GM12801 (cell line): ENCODE results near the gene GPR152.

ENCODE experiments used
- TF ChIP-seq, protein P1 (sequence below): IDR thresholded peaks from one replicate; pipeline ENCODE4 v1.5.1; 2011; ENCODE audit warnings: control low read depth; ENCODE audit not compliant: insufficient read length; ENCODE audit errors: extremely low read depth

GPR152 gene

DNA sequence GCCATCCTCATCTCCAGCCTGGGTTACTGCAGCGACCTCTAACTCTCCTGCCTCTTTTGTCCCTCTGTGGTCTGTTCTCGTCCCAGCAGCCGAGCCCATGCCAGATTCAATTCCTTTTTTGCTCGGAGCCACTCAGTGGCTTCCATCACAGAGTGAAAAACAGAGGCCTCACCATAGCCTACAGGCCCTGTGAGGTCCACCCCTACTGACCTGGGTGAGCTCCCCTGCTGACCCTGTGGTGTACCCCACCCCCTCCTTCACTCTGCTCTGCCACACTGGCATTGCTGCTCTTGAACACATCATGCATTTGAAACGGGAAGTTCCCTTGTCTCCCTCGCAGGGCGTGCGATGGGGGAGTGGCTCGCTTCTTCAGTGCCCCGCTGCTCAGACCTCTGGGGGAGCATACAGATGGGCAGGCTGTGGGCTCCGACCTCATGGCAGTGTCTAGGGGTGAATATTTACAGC, 32.4 kb upstream of the GPR152 start:
- TF ChIP-seq, protein P1, sequence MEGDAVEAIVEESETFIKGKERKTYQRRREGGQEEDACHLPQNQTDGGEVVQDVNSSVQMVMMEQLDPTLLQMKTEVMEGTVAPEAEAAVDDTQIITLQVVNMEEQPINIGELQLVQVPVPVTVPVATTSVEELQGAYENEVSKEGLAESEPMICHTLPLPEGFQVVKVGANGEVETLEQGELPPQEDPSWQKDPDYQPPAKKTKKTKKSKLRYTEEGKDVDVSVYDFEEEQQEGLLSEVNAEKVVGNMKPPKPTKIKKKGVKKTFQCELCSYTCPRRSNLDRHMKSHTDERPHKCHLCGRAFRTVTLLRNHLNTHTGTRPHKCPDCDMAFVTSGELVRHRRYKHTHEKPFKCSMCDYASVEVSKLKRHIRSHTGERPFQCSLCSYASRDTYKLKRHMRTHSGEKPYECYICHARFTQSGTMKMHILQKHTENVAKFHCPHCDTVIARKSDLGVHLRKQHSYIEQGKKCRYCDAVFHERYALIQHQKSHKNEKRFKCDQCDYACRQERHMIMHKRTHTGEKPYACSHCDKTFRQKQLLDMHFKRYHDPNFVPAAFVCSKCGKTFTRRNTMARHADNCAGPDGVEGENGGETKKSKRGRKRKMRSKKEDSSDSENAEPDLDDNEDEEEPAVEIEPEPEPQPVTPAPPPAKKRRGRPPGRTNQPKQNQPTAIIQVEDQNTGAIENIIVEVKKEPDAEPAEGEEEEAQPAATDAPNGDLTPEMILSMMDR = no peak

DNA sequence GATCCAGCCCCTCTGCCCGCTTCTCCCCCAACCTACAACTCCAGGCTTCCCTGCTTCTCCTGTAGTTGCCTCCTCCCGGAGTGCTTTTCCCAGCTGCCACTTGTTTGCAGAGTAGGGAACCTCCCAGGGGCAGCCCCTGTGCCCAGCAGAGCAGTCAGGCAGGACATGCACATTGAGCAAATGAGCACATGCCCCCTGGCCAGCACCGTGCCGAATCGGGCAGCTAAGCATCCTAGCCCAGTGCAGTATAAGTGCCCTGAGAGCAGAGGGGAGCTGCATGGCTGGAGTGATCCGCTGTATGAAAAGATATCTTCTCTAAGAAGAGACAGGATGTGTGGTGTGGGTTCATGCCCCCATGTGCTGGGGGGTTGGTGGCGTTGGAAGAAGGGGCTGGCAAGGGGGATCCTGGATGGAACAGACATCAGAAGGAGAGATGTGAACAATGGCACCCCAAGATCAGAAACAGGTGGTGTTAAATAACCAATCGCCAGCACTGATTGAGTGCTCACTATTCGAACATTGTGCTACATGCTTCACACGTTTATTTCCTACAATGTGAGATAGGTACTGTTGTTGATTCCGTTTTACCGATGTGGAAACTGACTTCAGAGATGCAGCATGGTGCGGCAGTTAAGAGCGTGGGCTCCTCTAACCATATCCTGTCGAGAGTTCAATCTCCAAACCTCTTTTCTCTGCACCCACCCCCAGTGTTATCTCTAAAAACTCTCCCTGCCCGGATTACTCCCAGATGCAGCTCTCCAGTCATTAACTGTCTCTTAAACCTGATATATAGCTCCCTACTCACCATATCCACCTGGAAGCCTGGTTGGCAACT, 31.5 kb upstream of the GPR152 start:
- TF ChIP-seq, protein P1 = no peak

DNA sequence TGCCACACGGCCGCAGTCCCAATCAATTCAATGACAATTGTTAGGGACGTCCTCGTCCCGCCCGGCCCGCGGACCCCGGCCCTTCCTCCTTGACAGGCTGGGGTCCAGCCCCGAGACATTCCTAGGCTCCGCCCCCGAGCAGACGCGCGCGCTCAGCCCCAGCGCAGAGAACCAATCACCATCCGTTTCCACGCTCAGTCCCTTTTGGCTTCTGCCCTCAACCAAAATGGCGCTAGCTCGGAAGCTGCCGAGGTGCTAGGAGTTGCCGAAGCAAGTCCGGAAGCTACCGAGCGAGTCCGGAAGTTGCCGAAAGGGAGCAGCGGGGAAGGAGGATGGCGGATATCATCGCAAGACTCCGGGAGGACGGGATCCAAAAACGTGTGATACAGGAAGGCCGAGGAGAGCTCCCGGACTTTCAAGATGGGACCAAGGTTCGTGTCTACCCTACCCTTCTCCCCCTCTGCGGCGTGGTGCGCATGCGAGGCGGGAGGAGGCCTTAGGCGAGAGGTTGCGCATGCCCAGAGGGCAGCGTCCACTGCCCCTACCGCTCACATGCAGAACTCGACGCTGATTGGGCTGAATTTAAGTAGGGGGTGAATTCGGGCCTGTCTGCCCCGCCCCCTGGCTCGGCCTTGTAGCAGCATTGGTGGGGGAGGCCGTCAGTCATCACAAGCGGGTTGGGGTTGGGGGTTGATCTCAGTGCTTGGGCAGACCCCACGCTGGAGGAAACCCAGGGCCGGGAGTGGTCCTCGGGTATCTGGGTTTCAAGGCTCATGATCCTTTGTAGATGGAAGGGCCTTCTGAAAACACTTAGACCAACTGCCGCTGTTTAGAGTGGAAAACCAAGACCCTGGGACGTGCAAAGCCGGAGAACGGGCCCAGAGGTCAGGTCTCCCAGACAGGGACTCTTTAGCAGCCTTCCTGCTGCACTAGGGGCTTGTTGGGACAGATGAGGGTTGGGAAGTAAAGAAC, 30.6 kb upstream of the GPR152 start, which contains the start of gene AIP:
TSS of gene AIP (plus strand) at position 200 of the 972 bp plus-strand sequence. CDS start at position 333, 133 bp downstream.
- TF ChIP-seq, protein P1 = no peak

DNA sequence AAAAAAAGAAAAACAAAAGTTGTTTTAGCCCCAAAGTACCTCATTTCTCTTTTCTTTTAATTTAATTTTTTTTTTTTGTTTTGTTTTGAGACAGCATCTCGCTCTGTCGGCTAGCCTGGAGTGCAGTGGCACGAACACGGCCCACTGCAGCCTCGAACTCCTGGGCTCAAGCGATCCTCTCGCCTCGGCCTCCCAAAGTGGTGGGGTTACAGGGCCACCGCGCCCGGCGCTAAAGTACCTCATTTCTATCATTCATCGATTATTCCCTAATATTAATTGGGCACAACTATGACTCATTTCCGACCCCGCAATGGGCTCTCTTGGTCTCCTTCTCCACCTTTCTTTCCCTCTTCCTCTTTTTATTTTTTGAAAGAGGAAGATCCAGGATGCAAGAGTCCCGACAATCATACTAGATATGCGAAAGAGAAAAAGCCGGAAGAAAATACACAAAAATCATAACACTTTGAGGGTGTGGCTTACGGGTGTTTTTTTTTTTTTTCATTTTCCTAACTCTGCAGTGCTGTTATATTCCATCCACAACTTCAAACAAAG, 29.8 kb upstream of the GPR152 start:
- TF ChIP-seq, protein P1 = no peak

DNA sequence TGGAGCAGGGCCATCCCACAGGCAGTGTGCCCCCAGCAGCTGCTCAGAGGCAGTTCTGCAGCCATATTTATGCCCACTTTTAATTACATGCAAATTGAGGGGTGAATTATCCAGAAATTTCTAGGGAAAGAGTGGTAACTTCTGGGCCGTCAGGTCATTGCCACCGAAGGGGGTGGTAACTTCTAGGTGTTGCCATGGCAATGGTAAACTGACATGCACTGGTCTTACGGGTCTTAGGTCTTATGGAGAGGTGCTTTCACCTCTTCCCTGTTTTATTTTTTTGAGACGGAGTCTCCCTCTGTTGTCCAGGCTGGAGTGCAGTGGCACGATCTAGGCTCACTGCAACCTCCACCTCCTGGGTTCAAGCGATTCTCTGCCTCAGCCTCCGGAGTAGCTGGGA, 20.4 kb upstream of the GPR152 start:
- TF ChIP-seq, protein P1 = no peak

DNA sequence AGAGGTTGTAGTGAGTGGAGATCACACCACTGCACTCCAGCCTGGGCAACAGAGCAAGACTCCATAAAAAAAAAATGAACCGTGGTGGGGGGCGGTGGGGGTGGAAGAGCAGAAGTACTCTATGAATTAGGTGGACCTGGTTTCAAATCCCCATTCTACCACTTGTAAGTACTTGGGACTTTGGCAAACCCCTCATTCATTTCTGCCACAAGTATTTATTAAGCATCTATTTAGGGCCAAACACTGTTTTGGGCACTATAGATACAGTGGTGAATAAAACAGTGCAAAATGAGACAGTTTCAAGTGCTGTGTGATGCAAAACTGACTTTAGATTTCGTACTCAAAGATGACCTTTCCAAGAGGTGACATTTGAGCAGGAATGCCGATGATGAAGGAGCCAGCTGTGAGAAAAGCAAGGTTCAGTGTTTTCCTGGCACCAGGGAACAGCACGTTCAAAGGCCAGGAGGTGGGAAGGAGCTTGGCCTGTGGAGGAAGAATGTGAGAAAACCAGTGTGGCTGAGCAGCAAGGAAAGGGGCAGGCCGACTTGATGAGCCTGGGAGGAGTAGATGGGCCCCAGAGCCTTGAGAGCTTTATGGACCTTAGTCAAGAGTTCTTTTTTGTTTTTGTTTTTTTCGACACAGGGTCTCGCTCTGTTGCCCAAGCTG, 17.9 kb upstream of the GPR152 start:
- TF ChIP-seq, protein P1 = no peak
